ENCODE measurements around the gene TTLL8. TPM values are rescaled to one million over a fixed set of nuclear protein-coding genes. Genes with fewer than 3 reads are reported as not detected.

TTLL8 gene
- total RNA-seq, 2 experiments from 2014 or later: 0.06 to 0.72 TPM

GRCh38 chr22:50041361-50042065 lies 16.6 kb downstream of the TTLL8 start:
- H3K4me1 ChIP-seq (ENCODE audit: insufficient read depth, low read length, poor library complexity, severe bottlenecking): no peaks in the 10 kb centered on the region
- DNase-seq (ENCODE audit: low spot score): no peak
- intact Hi-C loops (cut with micrococcal nuclease; ENCODE audit: unreplicated experiment): no loop called here
- H2AFZ ChIP-seq (ENCODE audit: low read length): no peak overlapping the region
- H3K4me2 ChIP-seq (ENCODE audit: low read length): no peak overlapping the region
- TF ChIP-seq CTCF (conservative IDR thresholded peaks at IDR 0.05; ENCODE audit: low read length): no peak
- no peak for TF ChIP-seq EZH2phosphoT487 (IDR thresholded peaks at IDR 0.05; ENCODE audit: borderline replicate concordance, low read depth, low read length)
- H3K27ac ChIP-seq (ENCODE audit: low read depth, low read length, poor library complexity, severe bottlenecking): no peak overlapping the region
- no peaks in the 10 kb centered on the region for H3K36me3 ChIP-seq (ENCODE audit: insufficient read depth, low read length)
- ChIA-PET CTCF (ENCODE audit: unreplicated experiment) (no interaction called here), POLR2A (no interaction called here)
- no peaks in the 10 kb centered on the region for H4K20me1 ChIP-seq (ENCODE audit: insufficient read depth, low read length)
- no peaks in the 10 kb centered on the region for H3K9me2 ChIP-seq (ENCODE audit: insufficient read depth, low read length)
- H3K4me3 ChIP-seq (ENCODE audit: low read depth, low read length, poor library complexity, severe bottlenecking): no peak overlapping the region
- H3K79me2 ChIP-seq (ENCODE audit: insufficient read depth, low read depth, low read length): no peaks in the 10 kb centered on the region
- H3K9me3 ChIP-seq (ENCODE audit: low read length): peaks cover 6% of the 10 kb centered on the region; the same call in 1 of the 2 replicates
- no TSS peak for BruUV-seq (replicated peaks)

GRCh38 chr22:50040717-50041116 lies 17.4 kb downstream of the TTLL8 start:
- Histone ChIP-seq H3K79me2 (ENCODE audit: insufficient read depth, low read depth, low read length) (no peaks in the 10 kb centered on the region), H4K20me1 (ENCODE audit: insufficient read depth, low read length) (no peaks in the 10 kb centered on the region), H3K36me3 (ENCODE audit: insufficient read depth, low read length) (no peaks in the 10 kb centered on the region), H3K4me3 (ENCODE audit: low read depth, low read length, poor library complexity, severe bottlenecking) (no peak overlapping the region), H3K4me2 (ENCODE audit: low read length) (no peak overlapping the region), H2AFZ (ENCODE audit: low read length) (no peak overlapping the region), H3K27ac (ENCODE audit: low read depth, low read length, poor library complexity, severe bottlenecking) (no peak overlapping the region), H3K9me2 (ENCODE audit: insufficient read depth, low read length) (no peaks in the 10 kb centered on the region), H3K9me3 (ENCODE audit: low read length) (peaks cover 6% of the 10 kb centered on the region; the same call in 1 of the 2 replicates), H3K4me1 (ENCODE audit: insufficient read depth, low read length, poor library complexity, severe bottlenecking) (no peaks in the 10 kb centered on the region)
- BruUV-seq (replicated peaks): no TSS peak
- no peak for TF ChIP-seq CTCF (conservative IDR thresholded peaks at IDR 0.05; ENCODE audit: low read length)
- no peak for TF ChIP-seq EZH2phosphoT487 (IDR thresholded peaks at IDR 0.05; ENCODE audit: borderline replicate concordance, low read depth, low read length)
- ChIA-PET CTCF (ENCODE audit: unreplicated experiment) (no interaction called here), POLR2A (no interaction called here)
- intact Hi-C loops (cut with micrococcal nuclease; ENCODE audit: unreplicated experiment): no loop called here
- DNase-seq (ENCODE audit: low spot score): no peak

DNA sequence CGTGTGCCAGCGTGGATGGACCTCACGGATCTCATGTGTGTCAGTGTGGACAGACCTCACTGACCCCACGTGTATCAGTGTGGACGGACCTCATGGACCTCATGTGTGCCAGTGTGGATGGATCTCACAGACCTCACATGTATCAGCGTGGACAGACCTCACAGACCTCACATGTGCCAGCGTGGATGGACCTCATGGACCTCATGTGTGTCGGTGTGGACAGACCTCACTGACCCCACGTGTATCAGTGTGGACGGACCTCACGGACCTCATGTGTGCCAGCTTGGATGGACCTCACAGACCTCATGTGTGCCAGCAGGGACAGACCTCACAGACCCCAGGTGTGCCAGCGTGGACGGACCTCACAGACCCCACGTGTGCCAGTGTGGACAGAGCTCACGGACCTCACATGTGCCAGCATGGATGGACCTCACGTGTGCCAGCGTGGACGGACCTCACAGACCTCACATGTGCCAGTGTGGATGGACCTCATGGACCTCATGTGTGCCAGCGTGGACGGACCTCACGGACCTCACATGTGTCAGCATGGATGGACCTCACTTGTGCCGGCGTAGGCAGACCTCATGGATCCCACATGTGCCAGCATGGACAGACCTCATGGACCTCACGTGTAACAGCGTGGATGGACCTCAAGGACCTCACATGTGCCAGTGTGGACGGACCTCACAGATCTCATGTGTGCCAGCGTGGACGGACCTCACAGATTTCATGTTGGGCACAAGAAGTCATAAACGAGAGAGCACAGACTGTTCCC lies 18.2 kb downstream of the TTLL8 start:
- Histone ChIP-seq H3K36me3 (ENCODE audit: insufficient read depth, low read length) (no peaks in the 10 kb centered on the region), H3K4me1 (ENCODE audit: insufficient read depth, low read length, poor library complexity, severe bottlenecking) (no peaks in the 10 kb centered on the region), H3K27ac (ENCODE audit: low read depth, low read length, poor library complexity, severe bottlenecking) (no peak overlapping the region), H3K9me2 (ENCODE audit: insufficient read depth, low read length) (no peaks in the 10 kb centered on the region), H2AFZ (ENCODE audit: low read length) (no peak overlapping the region), H3K4me2 (ENCODE audit: low read length) (no peak overlapping the region), H3K4me3 (ENCODE audit: low read depth, low read length, poor library complexity, severe bottlenecking) (no peak overlapping the region), H4K20me1 (ENCODE audit: insufficient read depth, low read length) (no peaks in the 10 kb centered on the region), H3K9me3 (ENCODE audit: low read length) (peaks cover 6% of the 10 kb centered on the region; the same call in 1 of the 2 replicates), H3K79me2 (ENCODE audit: insufficient read depth, low read depth, low read length) (no peaks in the 10 kb centered on the region)
- no TSS peak for BruUV-seq (replicated peaks)
- CTCF ChIA-PET (ENCODE audit: unreplicated experiment): no interaction called here
- no peak for DNase-seq (ENCODE audit: low spot score)
- POLR2A ChIA-PET: no interaction called here
- TF ChIP-seq CTCF (conservative IDR thresholded peaks at IDR 0.05; ENCODE audit: low read length): no peak
- no peak for TF ChIP-seq EZH2phosphoT487 (IDR thresholded peaks at IDR 0.05; ENCODE audit: borderline replicate concordance, low read depth, low read length)
- intact Hi-C loops (cut with micrococcal nuclease; ENCODE audit: unreplicated experiment): no loop called here
